GM18858 (cell line): ENCODE measurements around the gene REEP5.
"Not testable (repeated sequence)": the region's sequence is repeated elsewhere in the genome, so short reads cannot be mapped to it uniquely, and the experiment has no call there.

ENCODE experiments used
- ATAC-seq: cut with Tn5 transposase; IDR thresholded peaks from one replicate; pipeline ENCODE4 v1.9.1; 2021; ENCODE audit not compliant: unreplicated experiment

The REEP5 gene

GRCh38 chr5:112892776-112893175 is 29.3 kb downstream of the REEP5 start:
- ATAC-seq: no peak

GRCh38 chr5:112892066-112892465 is 30.0 kb downstream of the REEP5 start:
- ATAC-seq: not testable (repeated sequence)

GRCh38 chr5:112886975-112887374 is 35.1 kb downstream of the REEP5 start:
- ATAC-seq: no peak

GRCh38 chr5:112885001-112885400 is 37.0 kb downstream of the REEP5 start:
- no peak for ATAC-seq

- ATAC-seq: no peak
Measured at GRCh38 chr5:112883192-112883591, 38.8 kb downstream of the REEP5 start.

- no peak for ATAC-seq
Measured at GRCh38 chr5:112880219-112880964, 41.6 kb downstream of the REEP5 start.

GRCh38 chr5:112878760-112879159 is 43.3 kb downstream of the REEP5 start:
- ATAC-seq: peak; percentile 53

- no peak for ATAC-seq
Measured at GRCh38 chr5:112878101-112878500, 43.9 kb downstream of the REEP5 start.

- no peak for ATAC-seq
Measured at GRCh38 chr5:112876362-112876761, 45.7 kb downstream of the REEP5 start.

- no peak for ATAC-seq
Measured at GRCh38 chr5:112870966-112871365, 51.1 kb downstream of the REEP5 start.

GRCh38 chr5:112869948-112870347 is 52.1 kb downstream of the REEP5 start:
- ATAC-seq: peak; percentile 87

- no peak for ATAC-seq
Measured at GRCh38 chr5:112867411-112867810, 54.6 kb downstream of the REEP5 start.

GRCh38 chr5:112866739-112867138 is 55.3 kb downstream of the REEP5 start:
- no peak for ATAC-seq

GRCh38 chr5:112865128-112865527 is 56.9 kb downstream of the REEP5 start:
- no peak for ATAC-seq

GRCh38 chr5:112863549-112863948 is 58.5 kb downstream of the REEP5 start:
- no peak for ATAC-seq

- no peak for ATAC-seq
Measured at GRCh38 chr5:112862085-112862484, 59.9 kb downstream of the REEP5 start.

- ATAC-seq: no peak
Measured at GRCh38 chr5:112861638-112861985, 60.4 kb downstream of the REEP5 start.

GRCh38 chr5:112860929-112861637 is 60.9 kb downstream of the REEP5 start, which contains the start of gene SRP19:
Gene SRP19, plus strand, starts transcription at chr5:112861287. Its CDS starts 90 bp downstream, at chr5:112861377.
- peak; percentile 98 for ATAC-seq

GRCh38 chr5:112860571-112860928 is 61.5 kb downstream of the REEP5 start:
- not testable (repeated sequence) for ATAC-seq

GRCh38 chr5:112857866-112858265 is 64.2 kb downstream of the REEP5 start:
- no peak for ATAC-seq

- ATAC-seq: no peak
Measured at GRCh38 chr5:112854651-112855050, 67.4 kb downstream of the REEP5 start.

- no peak for ATAC-seq
Measured at GRCh38 chr5:112849912-112850311, 72.1 kb downstream of the REEP5 start.
